Measurements from ENCODE around the gene CYP2A6.
"Not testable (repeated sequence)": the region's sequence is repeated elsewhere in the genome, so short reads cannot be mapped to it uniquely, and the experiment has no call there.

CYP2A6 gene

GRCh38 chr19:40850277-40850676, at the start of gene CYP2A6:
Gene CYP2A6, minus strand, starts transcription at chr19:40850447. Its CDS starts 21 bp downstream, at chr19:40850426.
- DNase-seq (ENCODE audit: low read depth, low spot score); H3K4me3 ChIP-seq; H3K9me3 ChIP-seq (ENCODE audit: low read depth, low read length); H3K27ac ChIP-seq; H3K36me3 ChIP-seq (ENCODE audit: insufficient read depth, low read length); H3K9ac ChIP-seq (ENCODE audit: insufficient read length): not testable (repeated sequence)

- not testable (repeated sequence) for H3K4me3 ChIP-seq; H3K27ac ChIP-seq; H3K9ac ChIP-seq (ENCODE audit: insufficient read length); H3K9me3 ChIP-seq (ENCODE audit: low read depth, low read length); DNase-seq (ENCODE audit: low read depth, low spot score); H3K36me3 ChIP-seq (ENCODE audit: insufficient read depth, low read length)
These were observed 49.7 kb upstream of the CYP2A6 start for GRCh38 chr19:40899964-40900363.

GRCh38 chr19:40896843-40897789, 46.9 kb upstream of the CYP2A6 start:
- not testable (repeated sequence) for H3K9ac ChIP-seq (ENCODE audit: insufficient read length); DNase-seq (ENCODE audit: low read depth, low spot score); H3K9me3 ChIP-seq (ENCODE audit: low read depth, low read length); H3K4me3 ChIP-seq; H3K27ac ChIP-seq; H3K36me3 ChIP-seq (ENCODE audit: insufficient read depth, low read length)

- no peak overlapping the region for H3K27ac ChIP-seq
- no peak for DNase-seq (ENCODE audit: low read depth, low spot score)
- no peak overlapping the region for H3K9ac ChIP-seq (ENCODE audit: insufficient read length)
- TF ChIP-seq EZH2 (IDR thresholded peaks at IDR 0.05), result no peak
- no peak for TF ChIP-seq FOXP2 (optimal IDR thresholded peaks at IDR 0.05; ENCODE audit: control extremely low read depth, extremely low read length, insufficient read depth)
- H3K4me3 ChIP-seq, result no peak overlapping the region
- no peaks in the 10 kb centered on the region for H3K36me3 ChIP-seq (ENCODE audit: insufficient read depth, low read length)
- H3K9me3 ChIP-seq (ENCODE audit: low read depth, low read length), result no peaks in the 10 kb centered on the region
These were observed 46.2 kb upstream of the CYP2A6 start for GRCh38 chr19:40896418-40896796.

GRCh38 chr19:40893112-40893511, 42.9 kb upstream of the CYP2A6 start:
- Histone ChIP-seq H3K27ac (no peak overlapping the region), H3K9me3 (ENCODE audit: low read depth, low read length) (no peaks in the 10 kb centered on the region), H3K9ac (ENCODE audit: insufficient read length) (no peak overlapping the region), H3K36me3 (ENCODE audit: insufficient read depth, low read length) (no peaks in the 10 kb centered on the region), H3K4me3 (no peak overlapping the region)
- no peak for DNase-seq (ENCODE audit: low read depth, low spot score)
- no peak for TF ChIP-seq POLR2AphosphoS5 (IDR thresholded peaks at IDR 0.05; ENCODE audit: borderline replicate concordance, low read depth, low read length)
- no peak for TF ChIP-seq EZH2 (IDR thresholded peaks at IDR 0.05)

GRCh38 chr19:40889366-40889765, 39.1 kb upstream of the CYP2A6 start:
- TF ChIP-seq POLR2AphosphoS5 (IDR thresholded peaks at IDR 0.05; ENCODE audit: borderline replicate concordance, low read depth, low read length) (no peak), EZH2 (IDR thresholded peaks at IDR 0.05) (no peak), FOXP2 (optimal IDR thresholded peaks at IDR 0.05; ENCODE audit: control extremely low read depth, extremely low read length, insufficient read depth) (no peak)
- Histone ChIP-seq H3K36me3 (ENCODE audit: insufficient read depth, low read length) (no peaks in the 10 kb centered on the region), H3K27ac (no peak overlapping the region), H3K4me3 (no peak overlapping the region), H3K9ac (ENCODE audit: insufficient read length) (no peak overlapping the region), H3K9me3 (ENCODE audit: low read depth, low read length) (no peaks in the 10 kb centered on the region)
- no peak for DNase-seq (ENCODE audit: low read depth, low spot score)

- Histone ChIP-seq H3K27ac (no peak overlapping the region), H3K36me3 (ENCODE audit: insufficient read depth, low read length) (no peaks in the 10 kb centered on the region), H3K9ac (ENCODE audit: insufficient read length) (no peak overlapping the region), H3K4me3 (no peak overlapping the region), H3K9me3 (ENCODE audit: low read depth, low read length) (no peaks in the 10 kb centered on the region)
- TF ChIP-seq FOXP2 (optimal IDR thresholded peaks at IDR 0.05; ENCODE audit: control extremely low read depth, extremely low read length, insufficient read depth), result no peak
- no peak for TF ChIP-seq EZH2 (IDR thresholded peaks at IDR 0.05)
- TF ChIP-seq POLR2AphosphoS5 (IDR thresholded peaks at IDR 0.05; ENCODE audit: borderline replicate concordance, low read depth, low read length), result no peak
- no peak for DNase-seq (ENCODE audit: low read depth, low spot score)
These were observed 37.9 kb upstream of the CYP2A6 start for GRCh38 chr19:40888191-40888590.

- not testable (repeated sequence) for H3K27ac ChIP-seq; H3K36me3 ChIP-seq (ENCODE audit: insufficient read depth, low read length); H3K4me3 ChIP-seq; H3K9ac ChIP-seq (ENCODE audit: insufficient read length); H3K9me3 ChIP-seq (ENCODE audit: low read depth, low read length); DNase-seq (ENCODE audit: low read depth, low spot score)
These were observed 34.1 kb upstream of the CYP2A6 start for GRCh38 chr19:40884187-40884931.

- not testable (repeated sequence) for H3K9ac ChIP-seq (ENCODE audit: insufficient read length)
These were observed 31.8 kb upstream of the CYP2A6 start, which contains the start of gene CYP2A7 for GRCh38 chr19:40882062-40882461. Gene CYP2A7, minus strand, starts transcription at chr19:40882231. Its CDS starts 21 bp downstream, at chr19:40882210.

GRCh38 chr19:40879349-40879748, 29.1 kb upstream of the CYP2A6 start:
- DNase-seq (ENCODE audit: low read depth, low spot score); H3K36me3 ChIP-seq (ENCODE audit: insufficient read depth, low read length); H3K9ac ChIP-seq (ENCODE audit: insufficient read length); H3K9me3 ChIP-seq (ENCODE audit: low read depth, low read length); H3K4me3 ChIP-seq; H3K27ac ChIP-seq: not testable (repeated sequence)

More at GRCh38 chr19:40882062-40882461, 31.8 kb upstream of the CYP2A6 start, which contains the start of gene CYP2A7:
- not testable (repeated sequence) for H3K27ac ChIP-seq; H3K4me3 ChIP-seq; DNase-seq (ENCODE audit: low read depth, low spot score); H3K36me3 ChIP-seq (ENCODE audit: insufficient read depth, low read length); H3K9me3 ChIP-seq (ENCODE audit: low read depth, low read length)

GRCh38 chr19:40875526-40875951, 25.3 kb upstream of the CYP2A6 start:
- not testable (repeated sequence) for H3K36me3 ChIP-seq (ENCODE audit: insufficient read depth, low read length); H3K9me3 ChIP-seq (ENCODE audit: low read depth, low read length); H3K4me3 ChIP-seq; DNase-seq (ENCODE audit: low read depth, low spot score); H3K9ac ChIP-seq (ENCODE audit: insufficient read length); H3K27ac ChIP-seq

- H3K36me3 ChIP-seq (ENCODE audit: insufficient read depth, low read length); H3K27ac ChIP-seq; H3K9me3 ChIP-seq (ENCODE audit: low read depth, low read length); H3K9ac ChIP-seq (ENCODE audit: insufficient read length); H3K4me3 ChIP-seq; DNase-seq (ENCODE audit: low read depth, low spot score): not testable (repeated sequence)
These were observed 24.6 kb upstream of the CYP2A6 start for GRCh38 chr19:40874874-40875273.

GRCh38 chr19:40873873-40874272, 23.6 kb upstream of the CYP2A6 start:
- DNase-seq (ENCODE audit: low read depth, low spot score); H3K4me3 ChIP-seq: not testable (repeated sequence)

More at GRCh38 chr19:40873873-40874272, 23.6 kb upstream of the CYP2A6 start:
- not testable (repeated sequence) for H3K9me3 ChIP-seq (ENCODE audit: low read depth, low read length); H3K36me3 ChIP-seq (ENCODE audit: insufficient read depth, low read length); H3K9ac ChIP-seq (ENCODE audit: insufficient read length); H3K27ac ChIP-seq
